Activated CD8-positive, alpha-beta T cell treated with anti-CD3 and anti-CD28 coated beads, Interleukin-2, amount 10 ng/mL, durations not matched to agents 7 days and 5 days (primary cell): ENCODE results near the gene DCDC1. TPM values are rescaled to one million over a fixed set of nuclear protein-coding genes. Genes with fewer than 3 reads are reported as not detected.
"Not testable (repeated sequence)": the region's sequence is repeated elsewhere in the genome, so short reads cannot be mapped to it uniquely, and the experiment has no call there.

Experiments used
- ATAC-seq: fragments of 150-1000 bp; cut with Tn5 transposase; one replicate; pipeline ENCODE4 v1.10.0; 2021; ENCODE audit warnings: moderate library complexity
- CTCF ChIA-PET: fragments of 350-600 bp; sonication (Branson Sonifier 250); formaldehyde crosslinking; loops from one replicate; lab custom pipeline; 2021; ENCODE audit warnings: antibody characterized with exemption; lab: Charles Lee
- POLR2A ChIA-PET: fragments of 350-600 bp; sonication (Branson Sonifier 250); formaldehyde crosslinking; loops from one replicate; lab custom pipeline; 2021; ENCODE audit warnings: antibody characterized with exemption; lab: Charles Lee
- DNase-seq: peaks from one replicate; pipeline ENCODE4 v3.0.0-alpha.2; 2020
- H3K27ac Mint-ChIP-seq: one replicate; pipeline ENCODE4 v1.8.0; 2021; ENCODE audit warnings: mild to moderate bottlenecking, mixed read lengths
- H3K27me3 Mint-ChIP-seq: one replicate; pipeline ENCODE4 v1.8.0; 2021; ENCODE audit warnings: low read depth, mixed read lengths
- H3K36me3 Mint-ChIP-seq: one replicate; pipeline ENCODE4 v1.8.0; 2021; ENCODE audit warnings: low read depth, mixed read lengths
- H3K4me1 Mint-ChIP-seq: one replicate; pipeline ENCODE4 v1.8.0; 2021; ENCODE audit warnings: low read depth, mixed read lengths
- H3K4me3 Mint-ChIP-seq: one replicate; pipeline ENCODE4 v1.8.0; 2021; ENCODE audit warnings: mild to moderate bottlenecking, mixed read lengths
- H3K9me3 Mint-ChIP-seq: one replicate; pipeline ENCODE4 v1.8.0; 2022; ENCODE audit warnings: mixed read lengths; ENCODE audit not compliant: insufficient read depth
- total RNA-seq, 2 experiments: library from RNA; stranded (reverse); gene quantifications; one replicate each; pipeline ENCODE4 v1.2.3, GENCODE V29; 2021

DCDC1 gene
- total RNA-seq, 2 experiments from 2014 or later = not detected

DNA sequence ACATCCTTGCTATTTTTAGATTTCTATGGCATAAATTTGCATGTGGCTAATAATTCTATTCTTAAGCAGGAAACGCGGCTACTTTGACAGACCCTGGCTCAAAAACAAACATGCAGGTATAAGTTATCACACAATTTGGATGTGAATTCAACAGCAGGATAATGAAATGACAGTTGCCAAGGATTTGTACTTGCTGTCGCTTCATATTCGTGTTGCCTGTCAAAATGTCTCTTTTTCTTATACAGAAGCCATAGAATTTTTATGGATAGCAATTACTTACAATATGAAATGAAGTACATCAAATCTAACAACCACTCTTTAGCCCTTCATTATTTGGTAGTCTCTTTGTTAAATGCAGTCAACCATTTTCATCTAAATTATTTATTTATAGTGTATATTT, 46.4 kb downstream of the DCDC1 start:
- no peaks in the 10 kb centered on the region for H3K27me3 Mint-ChIP-seq
- no peaks in the 10 kb centered on the region for H3K9me3 Mint-ChIP-seq
- no peak for ATAC-seq
- H3K36me3 Mint-ChIP-seq = no peaks in the 10 kb centered on the region
- no peak overlapping the region for H3K4me3 Mint-ChIP-seq
- CTCF ChIA-PET = no interaction called here
- DNase-seq = no peak
- H3K27ac Mint-ChIP-seq = no peak overlapping the region
- POLR2A ChIA-PET = no interaction called here
- peaks cover 4% of the 10 kb centered on the region for H3K4me1 Mint-ChIP-seq

DNA sequence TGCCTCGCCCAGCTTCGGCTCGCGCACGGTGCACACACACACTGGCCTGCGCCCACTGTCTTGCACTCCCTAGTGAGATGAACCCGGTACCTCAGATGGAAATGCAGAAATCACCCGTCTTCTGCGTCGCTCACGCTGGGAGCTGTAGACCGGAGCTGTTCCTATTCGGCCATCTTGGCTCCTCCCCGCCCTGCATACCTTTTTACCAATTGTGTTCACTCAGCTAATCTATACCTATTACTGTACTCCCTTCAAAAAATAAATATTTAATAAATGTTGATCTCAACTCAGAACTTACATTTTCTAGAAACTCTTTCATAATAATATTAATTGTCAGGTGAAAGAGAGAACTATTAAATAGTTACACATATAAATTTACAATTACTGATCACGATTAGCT, 48.0 kb downstream of the DCDC1 start:
- H3K27me3 Mint-ChIP-seq, POLR2A ChIA-PET, H3K36me3 Mint-ChIP-seq, H3K4me1 Mint-ChIP-seq, H3K27ac Mint-ChIP-seq, ATAC-seq, CTCF ChIA-PET, H3K4me3 Mint-ChIP-seq, DNase-seq, H3K9me3 Mint-ChIP-seq: not testable (repeated sequence)

DNA sequence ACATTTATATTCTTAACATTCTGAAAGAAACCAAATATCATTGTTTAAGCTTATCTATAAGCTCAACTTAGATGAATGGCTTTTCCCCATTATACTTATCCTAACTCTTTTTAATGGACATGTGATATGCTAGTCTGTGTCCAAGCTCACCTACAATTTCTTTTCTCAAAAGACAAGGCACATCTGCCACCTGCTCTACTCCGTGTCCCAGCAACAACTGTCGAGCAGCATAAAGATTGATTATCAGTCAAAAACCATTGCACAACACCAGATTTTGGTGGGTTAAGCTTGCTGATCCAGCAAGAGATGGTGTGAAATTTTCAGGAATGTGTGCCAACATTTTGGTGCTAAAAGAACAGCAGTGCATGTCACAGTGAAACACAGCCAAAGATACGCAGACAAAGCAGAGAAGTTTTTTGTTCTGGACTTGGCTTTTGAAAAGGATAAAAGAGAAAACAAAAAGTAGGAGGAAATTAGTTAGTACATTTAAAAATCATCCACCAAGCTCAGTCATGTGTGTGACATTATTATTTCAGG, 65.8 kb downstream of the DCDC1 start:
- CTCF ChIA-PET = no interaction called here
- Mint-ChIP-seq H3K36me3 (no peaks in the 10 kb centered on the region), H3K27ac (no peak overlapping the region), H3K4me3 (no peak overlapping the region), H3K9me3 (no peaks in the 10 kb centered on the region), H3K27me3 (peaks cover 3% of the 10 kb centered on the region), H3K4me1 (no peaks in the 10 kb centered on the region)
- POLR2A ChIA-PET = no interaction called here
- ATAC-seq (no peak), DNase-seq (no peak)

- ChIA-PET POLR2A (no interaction called here), CTCF (no interaction called here)
- Mint-ChIP-seq H3K27me3 (peaks cover 3% of the 10 kb centered on the region), H3K9me3 (no peaks in the 10 kb centered on the region), H3K4me1 (no peaks in the 10 kb centered on the region), H3K36me3 (no peaks in the 10 kb centered on the region), H3K27ac (no peak overlapping the region), H3K4me3 (no peak overlapping the region)
- no peak for DNase-seq
- ATAC-seq = no peak
Observed at GRCh38 chr11:31301549-31302510, 67.7 kb downstream of the DCDC1 start.

- Mint-ChIP-seq H3K9me3 (no peaks in the 10 kb centered on the region), H3K4me3 (no peak overlapping the region), H3K27ac (no peak overlapping the region), H3K36me3 (no peaks in the 10 kb centered on the region), H3K4me1 (no peaks in the 10 kb centered on the region), H3K27me3 (peaks cover 4% of the 10 kb centered on the region)
- POLR2A ChIA-PET = no interaction called here
- no peak for DNase-seq
- CTCF ChIA-PET = no interaction called here
- ATAC-seq = no peak
Observed at GRCh38 chr11:31295308-31295707, 74.2 kb downstream of the DCDC1 start.

DNA sequence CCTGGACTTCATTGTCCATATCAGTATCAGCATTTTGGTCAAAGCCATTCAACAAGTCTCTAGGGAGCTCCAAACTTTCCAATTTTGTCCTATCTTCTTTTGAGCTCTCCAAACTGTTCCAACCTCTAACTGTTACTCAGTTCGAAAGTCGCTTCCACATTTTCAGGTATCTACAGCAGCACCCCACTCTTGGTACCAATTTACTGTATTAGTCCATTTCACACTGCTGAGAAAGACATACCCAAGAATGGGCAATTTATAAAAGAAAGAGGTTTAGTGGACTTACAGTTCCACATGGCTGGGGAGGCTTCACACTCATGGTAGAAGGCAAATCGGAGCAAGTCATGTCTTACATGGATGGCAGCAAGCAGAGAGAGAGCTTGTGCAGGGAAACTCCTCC, 96.0 kb downstream of the DCDC1 start:
- H3K27ac Mint-ChIP-seq, POLR2A ChIA-PET, H3K36me3 Mint-ChIP-seq, ATAC-seq, H3K27me3 Mint-ChIP-seq, H3K9me3 Mint-ChIP-seq, DNase-seq, H3K4me1 Mint-ChIP-seq, H3K4me3 Mint-ChIP-seq, CTCF ChIA-PET: not testable (repeated sequence)

DNA sequence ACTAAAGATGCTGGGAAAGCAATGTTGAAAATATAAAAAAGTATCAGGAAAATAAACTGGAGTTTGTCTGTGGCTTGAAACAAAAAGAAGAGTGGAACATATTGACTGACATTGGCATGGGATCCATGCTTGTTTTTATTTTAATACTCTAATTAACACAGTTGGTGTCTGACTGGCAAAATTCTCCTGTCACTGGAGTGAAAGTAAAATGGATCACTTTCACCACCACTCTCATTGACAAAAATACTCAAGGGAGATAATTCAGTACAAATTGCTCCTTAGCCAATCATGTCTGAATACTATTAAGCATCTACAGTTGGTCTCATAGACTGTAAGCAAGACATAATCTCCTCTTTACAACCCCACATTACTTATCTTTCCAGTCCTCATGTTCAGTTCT, 101.8 kb downstream of the DCDC1 start:
- ATAC-seq (no peak), DNase-seq (no peak)
- Mint-ChIP-seq H3K36me3 (no peaks in the 10 kb centered on the region), H3K4me3 (no peak overlapping the region), H3K9me3 (no peaks in the 10 kb centered on the region), H3K27me3 (peaks cover 2% of the 10 kb centered on the region), H3K27ac (no peak overlapping the region), H3K4me1 (no peaks in the 10 kb centered on the region)
- ChIA-PET CTCF (no interaction called here), POLR2A (no interaction called here)

DNA sequence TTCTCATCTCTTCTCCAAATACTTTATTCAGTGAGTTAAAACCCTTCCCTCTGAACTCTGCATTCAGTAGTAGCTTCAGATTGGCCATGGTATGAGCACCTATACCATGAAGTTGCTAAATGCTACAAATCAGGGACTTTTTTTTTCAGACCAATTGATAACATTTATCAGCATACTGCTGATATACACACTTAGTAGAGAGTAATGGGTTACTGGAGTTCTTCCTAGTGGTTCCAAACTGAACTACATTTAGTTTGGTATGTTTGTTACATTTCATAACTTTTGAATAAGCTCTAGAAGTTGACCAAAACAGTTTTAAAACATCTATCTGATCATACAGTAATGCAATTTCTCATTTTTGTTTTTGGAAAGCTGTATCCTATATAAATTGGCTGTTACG, 104.7 kb downstream of the DCDC1 start:
- ChIA-PET POLR2A (no interaction called here), CTCF (interaction anchor here (1.2 kb wide), 1 partner anchor 18 kb away, joined by 4 read pairs; no protein-coding TSS in a partner anchor)
- no peaks in the 10 kb centered on the region for H3K4me1 Mint-ChIP-seq
- no peak for DNase-seq
- no peak overlapping the region for H3K27ac Mint-ChIP-seq
- no peaks in the 10 kb centered on the region for H3K36me3 Mint-ChIP-seq
- no peak overlapping the region for H3K4me3 Mint-ChIP-seq
- no peak for ATAC-seq
- H3K9me3 Mint-ChIP-seq = no peaks in the 10 kb centered on the region
- peaks cover 2% of the 10 kb centered on the region for H3K27me3 Mint-ChIP-seq

DNA sequence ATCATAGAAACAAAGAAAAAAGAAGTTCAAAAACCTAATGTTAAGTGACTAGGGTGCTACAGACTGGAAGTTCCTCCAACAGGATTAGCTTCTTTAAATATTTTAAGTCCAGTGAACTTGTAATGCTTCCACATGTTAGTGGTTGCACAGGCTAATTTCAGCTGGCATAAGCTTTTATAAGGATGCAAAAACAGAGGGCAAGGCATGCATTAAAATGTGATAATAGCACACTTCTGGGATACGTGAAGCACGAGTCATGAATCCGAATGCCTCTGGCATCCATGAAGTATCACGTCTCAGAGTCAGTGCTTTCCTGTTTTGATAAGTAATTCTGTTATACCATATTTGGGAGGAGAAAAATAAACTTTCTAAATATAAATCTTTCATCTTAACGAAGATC, 106.8 kb downstream of the DCDC1 start:
- Mint-ChIP-seq H3K9me3 (no peaks in the 10 kb centered on the region), H3K4me1 (no peaks in the 10 kb centered on the region), H3K27ac (no peak overlapping the region), H3K4me3 (no peak overlapping the region), H3K27me3 (peaks cover 2% of the 10 kb centered on the region), H3K36me3 (no peaks in the 10 kb centered on the region)
- CTCF ChIA-PET = no interaction called here
- ATAC-seq (no peak), DNase-seq (no peak)
- POLR2A ChIA-PET = no interaction called here

DNA sequence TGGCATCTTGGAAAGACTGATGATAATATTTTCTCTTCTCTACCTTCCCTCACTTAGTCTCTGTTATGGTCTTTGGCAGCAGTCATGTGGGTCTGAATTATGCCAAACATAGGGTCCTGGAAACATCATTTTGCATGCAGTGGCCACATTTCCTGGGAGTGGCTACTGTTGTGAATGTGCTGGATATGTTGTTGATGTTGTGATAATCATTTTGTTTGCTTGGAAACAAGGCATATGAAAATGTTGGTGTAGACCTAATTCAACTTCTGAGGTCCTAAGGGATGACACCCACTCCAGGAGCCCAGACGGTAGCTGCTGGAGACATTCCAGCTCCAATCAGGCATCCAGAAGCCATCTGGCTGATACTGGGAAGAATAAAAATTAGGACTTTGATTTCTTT, 109.7 kb downstream of the DCDC1 start:
- no peak overlapping the region for H3K4me3 Mint-ChIP-seq
- no peak for DNase-seq
- H3K27me3 Mint-ChIP-seq = peaks cover 2% of the 10 kb centered on the region
- ChIA-PET POLR2A (no interaction called here), CTCF (no interaction called here)
- no peak overlapping the region for H3K27ac Mint-ChIP-seq
- ATAC-seq = no peak
- H3K36me3 Mint-ChIP-seq = no peaks in the 10 kb centered on the region
- H3K4me1 Mint-ChIP-seq = no peaks in the 10 kb centered on the region
- no peaks in the 10 kb centered on the region for H3K9me3 Mint-ChIP-seq

DNA sequence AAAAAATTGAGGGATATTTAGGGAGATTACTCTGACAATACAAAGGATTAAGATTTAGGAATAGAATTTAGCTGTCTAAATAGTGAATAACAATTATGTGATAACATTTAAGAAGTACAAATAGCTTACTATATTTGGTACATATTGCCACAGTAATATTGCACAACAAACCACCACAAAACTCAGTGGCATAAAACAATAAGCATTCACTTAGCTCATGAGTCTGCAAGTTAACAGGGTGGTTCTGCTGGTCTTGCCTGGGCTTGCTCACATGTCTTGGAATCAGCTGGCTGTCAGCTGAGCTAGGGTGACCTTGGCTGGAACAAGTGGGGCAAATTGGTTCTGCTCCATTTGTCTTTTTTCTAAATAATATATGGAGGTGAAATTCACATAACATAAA, 115.1 kb downstream of the DCDC1 start:
- no peak for ATAC-seq
- POLR2A ChIA-PET = no interaction called here
- H3K4me1 Mint-ChIP-seq = no peaks in the 10 kb centered on the region
- no peaks in the 10 kb centered on the region for H3K9me3 Mint-ChIP-seq
- H3K27me3 Mint-ChIP-seq = no peaks in the 10 kb centered on the region
- DNase-seq = no peak
- H3K4me3 Mint-ChIP-seq = no peak overlapping the region
- H3K27ac Mint-ChIP-seq = no peak overlapping the region
- no peaks in the 10 kb centered on the region for H3K36me3 Mint-ChIP-seq
- CTCF ChIA-PET = interaction anchor here (1.1 to 1.3 kb wide), 2 partner anchors 18 to 21 kb away, joined by 4 read pairs; no protein-coding TSS in a partner anchor

- Mint-ChIP-seq H3K4me1 (no peaks in the 10 kb centered on the region), H3K27me3 (no peaks in the 10 kb centered on the region), H3K4me3 (no peak overlapping the region), H3K27ac (no peak overlapping the region), H3K9me3 (no peaks in the 10 kb centered on the region), H3K36me3 (no peaks in the 10 kb centered on the region)
- ChIA-PET CTCF (no interaction called here), POLR2A (no interaction called here)
- no peak for ATAC-seq
- DNase-seq = no peak
Observed at GRCh38 chr11:31248768-31249167, 120.8 kb downstream of the DCDC1 start.
